ENCODE results near the gene ARL15. TPM values are rescaled to one million over a fixed set of nuclear protein-coding genes. Genes with fewer than 3 reads are reported as not detected.

Gene ARL15
- total and polyA plus RNA-seq, 9 of the 15 experiments (the other 6 are each of a cell fraction or from before 2014, with no cell fraction given) = 18.5 to 80.4 (median 57.0) TPM

GRCh38 chr5:54090495-54091120 lies 219.8 kb downstream of the ARL15 start (continued):
- TF ChIP-seq MECOM (CRISPR knock-in tag; IDR thresholded peaks at IDR 0.05) = no peak
- peak; percentile 58; the same call in 1 of the 2 replicates for TF ChIP-seq JUN (IDR thresholded peaks at IDR 0.05; ENCODE audit: borderline replicate concordance, low read depth, low read length)
- TF ChIP-seq JUN (CRISPR knock-in tag; IDR thresholded peaks at IDR 0.05; ENCODE audit: borderline replicate concordance) = no peak
- peak; percentile 76 for TF ChIP-seq ARID1B (IDR thresholded peaks at IDR 0.05)
- no peak for TF ChIP-seq ARID3B (CRISPR knock-in tag; IDR thresholded peaks at IDR 0.05; ENCODE audit: borderline replicate concordance)
- no peak for TF ChIP-seq REST (IDR thresholded peaks at IDR 0.05; ENCODE audit: borderline replicate concordance)
- TF ChIP-seq REST (CRISPR knock-in tag; IDR thresholded peaks at IDR 0.05; ENCODE audit: low read depth) = no peak
- TF ChIP-seq POLR2A (conservative IDR thresholded peaks at IDR 0.05) = no peak
- no peak; the same call in 1 of the 2 replicates for TF ChIP-seq PHF21A (IDR thresholded peaks at IDR 0.05; ENCODE audit: borderline replicate concordance, low read depth)
- TF ChIP-seq HDAC3 (IDR thresholded peaks at IDR 0.05; ENCODE audit: borderline replicate concordance, partially characterized antibody) = peak; percentile 43
- no peak for TF ChIP-seq ZZZ3 (IDR thresholded peaks at IDR 0.05)
- peak; percentile 87 for TF ChIP-seq MAFK (IDR thresholded peaks at IDR 0.05; ENCODE audit: low read length)
- no peak for TF ChIP-seq THRA (IDR thresholded peaks at IDR 0.05)
- TF ChIP-seq HMGXB4 (CRISPR knock-in tag; IDR thresholded peaks at IDR 0.05) = no peak
- peak; percentile 85 for TF ChIP-seq JUND (IDR thresholded peaks at IDR 0.05; ENCODE audit: borderline replicate concordance, low read depth, low read length)
- TF ChIP-seq JUND (tag; IDR thresholded peaks at IDR 0.05; ENCODE audit: borderline replicate concordance, low read depth, low read length) = peak; percentile 89

All from K562 (cell line).